GM12874 (cell line): ENCODE results near the gene TTC13.

Experiments used
- CTCF ChIP-seq: IDR thresholded peaks from 2 replicates; pipeline ENCODE4 v1.5.1; 2011; ENCODE audit warnings: low read depth, mild to moderate bottlenecking, control low read depth, low read length, moderate library complexity; ENCODE audit not compliant: insufficient read depth

Gene TTC13

GRCh38 chr1:230867903-230868735 lies 110.5 kb downstream of the TTC13 start, which contains the start of gene C1orf198:
TSS of gene C1orf198 (minus strand) at chr1:230868521. CDS start at chr1:230868512, 9 bp downstream.
- no peak for TF ChIP-seq CTCF

DNA sequence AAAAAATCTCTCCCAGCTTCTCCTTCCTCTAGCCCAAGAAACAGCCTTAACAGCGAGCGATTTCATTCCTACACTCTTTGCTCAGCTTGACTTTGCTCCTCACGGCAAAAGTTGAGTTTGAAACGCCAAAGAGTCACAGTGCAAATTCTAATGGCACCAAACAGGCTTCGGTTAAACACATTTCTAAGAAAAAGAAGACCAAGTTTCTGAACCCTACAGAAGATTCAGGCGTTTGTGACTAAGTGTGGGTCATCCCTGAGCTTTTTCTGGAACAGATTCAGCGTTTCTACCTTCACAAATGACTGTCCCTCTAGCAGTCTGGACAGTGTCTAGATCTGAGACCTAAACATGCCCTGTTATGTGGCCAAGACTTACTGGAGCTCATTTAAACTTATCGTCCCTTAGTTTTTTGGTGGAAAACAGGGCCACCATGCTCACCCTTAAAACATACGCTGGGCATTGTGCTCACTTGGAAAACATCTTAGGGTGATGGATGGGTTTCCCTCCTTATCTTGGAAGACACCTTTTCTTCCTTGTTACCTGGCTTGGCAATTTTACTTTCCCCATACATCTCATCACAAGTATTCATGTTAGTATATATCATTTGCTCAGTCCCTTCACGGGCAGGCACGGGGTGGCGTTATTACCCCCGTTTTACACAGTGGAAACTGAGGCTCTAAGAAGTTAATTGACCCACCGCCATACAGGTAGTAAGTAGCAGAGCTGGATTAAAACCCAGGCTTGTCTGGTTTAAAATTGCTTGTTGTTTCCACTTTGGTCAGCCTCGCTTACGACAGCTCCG lies 111.4 kb downstream of the TTC13 start:
- TF ChIP-seq CTCF = no peak

DNA sequence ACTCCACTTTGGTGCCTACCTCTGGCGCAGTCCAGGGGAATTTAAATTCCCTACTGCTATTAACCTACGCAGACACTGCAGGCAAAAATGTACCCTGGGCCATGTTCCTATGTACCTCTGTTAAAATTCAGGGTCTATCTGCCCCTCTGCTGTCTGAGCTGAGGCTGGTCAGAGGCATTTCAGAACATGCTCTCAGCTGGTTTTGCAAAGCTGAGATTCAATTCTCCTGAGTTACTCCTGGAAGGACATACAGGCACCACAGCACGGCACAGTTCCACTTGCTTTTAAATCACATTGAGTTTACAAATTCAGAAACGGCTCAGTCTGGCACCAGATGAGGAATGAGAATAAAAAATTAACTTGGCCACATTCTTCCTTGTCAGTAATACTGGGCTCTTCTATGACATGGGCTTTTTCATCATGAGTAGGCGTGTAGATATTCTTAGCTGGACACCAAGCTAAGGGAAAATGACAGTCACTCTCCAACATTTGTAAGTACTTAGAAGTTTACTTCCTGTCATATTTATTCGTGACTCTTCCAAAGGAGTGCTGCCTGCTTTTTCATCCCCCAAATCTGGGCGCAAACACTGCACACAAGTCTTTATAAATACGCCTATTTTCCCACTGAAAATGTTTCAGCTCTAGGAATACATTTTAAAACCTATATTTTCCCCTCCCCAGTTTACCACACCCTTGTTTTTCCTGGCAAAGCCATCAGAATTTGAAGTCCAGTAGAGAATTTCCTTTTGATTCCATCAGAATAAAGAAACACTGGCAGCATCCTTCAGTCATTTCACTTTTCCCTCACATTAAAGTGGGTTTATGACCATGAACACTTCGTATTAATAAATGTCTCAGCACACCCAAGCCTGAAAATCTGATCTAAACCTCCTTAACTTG lies 112.2 kb downstream of the TTC13 start:
- no peak for TF ChIP-seq CTCF

- no peak for TF ChIP-seq CTCF
These were observed 113.4 kb downstream of the TTC13 start for GRCh38 chr1:230865062-230865817.

- no peak for TF ChIP-seq CTCF
These were observed 114.2 kb downstream of the TTC13 start for GRCh38 chr1:230864441-230864840.

DNA sequence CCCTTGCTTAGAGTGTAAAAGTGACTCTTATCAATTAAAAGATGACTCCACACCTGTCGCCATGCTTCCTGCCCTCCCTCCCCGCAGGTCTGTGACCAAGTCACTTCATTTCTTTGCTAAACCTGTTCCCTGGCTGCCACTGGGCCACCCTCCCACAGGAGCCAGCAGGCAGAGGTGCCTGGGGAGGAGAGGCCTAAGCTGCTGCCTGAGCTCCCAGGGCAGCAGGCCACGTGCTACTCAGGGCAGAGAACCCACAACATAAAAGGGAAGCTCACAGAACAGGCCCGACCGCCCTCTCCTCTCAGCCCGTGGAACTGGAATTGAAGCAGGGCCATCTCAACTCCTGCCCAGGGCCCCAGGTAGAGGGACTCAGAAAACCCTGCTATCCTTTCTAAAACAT lies 115.2 kb downstream of the TTC13 start:
- no peak for TF ChIP-seq CTCF
